ENCODE data around the gene RXFP3. TPM values are rescaled to one million over a fixed set of nuclear protein-coding genes. Genes with fewer than 3 reads are reported as not detected.

The RXFP3 gene
- total RNA-seq, 1 donor = not detected

GRCh38 chr5:33968211-33969005, 32.2 kb downstream of the RXFP3 start:
- TF ChIP-seq CTCF (IDR thresholded peaks at IDR 0.05; ENCODE audit: insufficient read depth, low read length) = no peak
- peak; percentile 37 for DNase-seq (ENCODE audit: low read depth)
- H3K4me3 ChIP-seq (ENCODE audit: low read depth, low read length) = no peak overlapping the region

- TF ChIP-seq CTCF (IDR thresholded peaks at IDR 0.05; ENCODE audit: insufficient read depth, low read length) = peak; percentile 94
- no peak overlapping the region for H3K4me3 ChIP-seq (ENCODE audit: low read depth, low read length)
- DNase-seq (ENCODE audit: low read depth) = peak; percentile 80
Measured at GRCh38 chr5:33969572-33970452, 33.6 kb downstream of the RXFP3 start.

- no peak for TF ChIP-seq CTCF (IDR thresholded peaks at IDR 0.05; ENCODE audit: insufficient read depth, low read length)
- DNase-seq (ENCODE audit: low read depth) = no peak
- no peak overlapping the region for H3K4me3 ChIP-seq (ENCODE audit: low read depth, low read length)
Measured at GRCh38 chr5:33973271-33973670, 37.1 kb downstream of the RXFP3 start.

GRCh38 chr5:33975852-33976251, 39.7 kb downstream of the RXFP3 start:
- no peak for TF ChIP-seq CTCF (IDR thresholded peaks at IDR 0.05; ENCODE audit: insufficient read depth, low read length)
- peak; percentile 67 for DNase-seq (ENCODE audit: low read depth)
- H3K4me3 ChIP-seq (ENCODE audit: low read depth, low read length) = no peak overlapping the region

- no peak for DNase-seq (ENCODE audit: low read depth)
- no peak for TF ChIP-seq CTCF (IDR thresholded peaks at IDR 0.05; ENCODE audit: insufficient read depth, low read length)
- no peak overlapping the region for H3K4me3 ChIP-seq (ENCODE audit: low read depth, low read length)
Measured at GRCh38 chr5:33976307-33976706, 40.1 kb downstream of the RXFP3 start.

- DNase-seq (ENCODE audit: low read depth) = no peak
- no peak for TF ChIP-seq CTCF (IDR thresholded peaks at IDR 0.05; ENCODE audit: insufficient read depth, low read length)
- H3K4me3 ChIP-seq (ENCODE audit: low read depth, low read length) = no peak overlapping the region
Measured at GRCh38 chr5:33978306-33978705, 42.1 kb downstream of the RXFP3 start.

Measured in fibroblast of the aortic adventitia (primary cell).